NCI-H1436 treated with DMSO at 0.1 percent for 48 hours (cell line): ENCODE results near the gene CCDC138.

Experiments used
- DNase-seq: peaks from one replicate; lab custom pipeline; 2025; lab: John Stamatoyannopoulos, UW

The CCDC138 gene

DNA sequence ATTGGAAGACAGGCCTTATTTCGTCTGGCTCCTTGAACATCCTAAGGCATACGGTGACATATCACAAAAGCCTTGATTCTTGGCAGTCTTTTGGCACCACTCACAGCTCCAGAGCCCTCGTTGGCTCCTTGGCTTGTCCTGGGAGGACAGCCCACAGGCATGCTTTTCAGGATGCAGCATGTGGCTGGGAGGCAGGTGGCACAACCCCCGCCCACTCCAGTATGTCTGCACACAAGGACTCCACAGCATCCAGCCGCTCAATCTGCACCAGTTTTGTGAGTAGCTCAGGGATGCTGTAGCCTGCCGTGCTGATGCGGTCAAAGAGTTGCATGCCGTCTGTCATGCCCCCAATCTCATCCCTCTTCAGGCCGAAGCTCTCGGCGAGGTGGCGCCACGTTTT, 110.2 kb downstream of the CCDC138 start:
- DNase-seq = no peak

DNA sequence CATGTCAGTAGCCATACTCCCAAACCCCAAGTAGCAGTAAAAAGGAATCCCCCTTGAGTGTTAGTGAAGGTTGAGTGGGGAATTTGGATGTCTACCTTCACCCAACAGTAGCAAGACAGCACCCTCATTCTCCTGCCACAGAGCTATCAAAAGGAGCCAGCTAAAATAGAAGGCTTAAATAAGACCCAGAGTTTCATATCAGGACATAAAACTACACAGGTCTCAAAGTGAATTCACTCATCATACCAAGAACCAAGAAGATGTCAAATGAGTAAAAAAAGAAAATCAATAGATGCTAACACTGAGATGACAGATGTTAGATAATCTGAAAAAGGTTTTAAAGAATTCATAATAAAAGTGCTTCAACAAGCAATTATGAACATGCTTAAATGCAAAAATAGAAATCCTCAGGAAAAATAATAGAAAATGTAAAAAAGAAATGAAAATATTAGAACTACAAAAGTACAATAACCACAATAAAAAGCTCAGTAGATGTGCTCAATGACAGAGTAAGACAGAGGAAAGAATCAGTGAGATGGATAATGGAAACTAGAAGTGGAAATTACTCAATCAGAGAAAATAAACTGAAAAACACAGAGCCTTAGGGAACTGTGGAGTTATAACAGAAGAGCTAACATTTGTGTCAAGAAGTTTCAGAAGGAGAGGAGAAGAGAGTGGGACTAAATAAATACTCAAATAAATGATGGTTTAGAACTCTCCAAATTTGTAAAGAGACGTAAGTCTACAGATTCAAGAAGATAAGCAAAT, 111.9 kb downstream of the CCDC138 start:
- DNase-seq = no peak

DNA sequence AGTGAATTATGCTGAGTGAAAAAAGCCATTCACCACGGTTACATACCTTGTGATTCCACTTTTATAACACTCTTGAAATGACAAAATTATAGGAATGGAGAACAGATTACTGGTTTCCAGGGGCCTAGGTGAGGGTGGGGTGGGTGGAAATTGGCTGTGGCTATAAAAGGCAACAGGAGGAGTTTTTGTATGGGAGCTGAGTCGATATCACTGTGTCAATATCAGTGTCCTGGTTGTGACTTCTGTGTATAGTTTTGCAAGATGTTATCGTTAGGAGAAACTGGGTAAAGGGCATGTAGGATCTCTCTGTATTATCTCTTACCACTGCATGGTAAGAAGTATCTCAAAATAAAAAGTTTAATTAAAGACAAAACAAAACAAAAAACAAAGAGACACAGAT, 118.1 kb downstream of the CCDC138 start:
- DNase-seq = no peak

DNA sequence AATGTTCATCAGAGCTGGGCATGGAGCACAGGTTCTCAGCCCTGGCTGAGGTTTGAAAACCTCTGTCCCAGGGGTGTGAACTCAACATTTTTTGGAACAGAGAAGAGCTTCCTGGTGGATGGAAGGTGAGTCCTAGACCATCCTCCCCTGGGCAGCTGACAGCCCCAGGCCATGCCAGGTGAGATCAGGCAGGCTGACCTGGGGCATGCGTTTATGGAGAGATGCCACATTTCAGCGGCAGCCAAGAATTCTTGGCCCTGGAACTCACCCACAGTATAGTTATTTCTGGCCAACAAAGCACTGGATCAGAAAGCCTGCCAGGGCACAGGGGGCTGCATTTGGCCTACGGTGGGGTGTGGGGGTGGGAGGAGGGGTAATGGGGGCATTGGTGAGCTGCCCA, 118.6 kb downstream of the CCDC138 start:
- no peak for DNase-seq

DNA sequence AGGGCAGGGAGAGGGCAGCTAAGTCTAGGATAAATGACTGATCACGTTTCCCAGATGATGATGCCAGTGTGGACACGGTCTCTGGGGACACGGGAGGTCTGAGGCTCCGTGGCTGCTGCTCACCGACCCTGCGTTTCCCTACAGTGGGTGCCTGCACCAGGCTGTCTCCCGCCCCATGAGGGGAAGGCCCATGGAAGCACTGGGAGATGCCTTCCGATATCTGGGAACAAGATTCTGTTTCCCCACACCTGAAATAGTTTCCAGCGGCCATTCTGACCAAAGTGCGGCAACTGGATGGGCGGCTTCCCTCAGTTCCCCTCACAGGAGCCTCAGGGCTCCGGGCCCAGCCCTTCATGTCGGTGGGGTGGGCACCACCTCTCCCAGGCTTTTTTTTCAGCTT, 119.3 kb downstream of the CCDC138 start:
- no peak for DNase-seq

DNA sequence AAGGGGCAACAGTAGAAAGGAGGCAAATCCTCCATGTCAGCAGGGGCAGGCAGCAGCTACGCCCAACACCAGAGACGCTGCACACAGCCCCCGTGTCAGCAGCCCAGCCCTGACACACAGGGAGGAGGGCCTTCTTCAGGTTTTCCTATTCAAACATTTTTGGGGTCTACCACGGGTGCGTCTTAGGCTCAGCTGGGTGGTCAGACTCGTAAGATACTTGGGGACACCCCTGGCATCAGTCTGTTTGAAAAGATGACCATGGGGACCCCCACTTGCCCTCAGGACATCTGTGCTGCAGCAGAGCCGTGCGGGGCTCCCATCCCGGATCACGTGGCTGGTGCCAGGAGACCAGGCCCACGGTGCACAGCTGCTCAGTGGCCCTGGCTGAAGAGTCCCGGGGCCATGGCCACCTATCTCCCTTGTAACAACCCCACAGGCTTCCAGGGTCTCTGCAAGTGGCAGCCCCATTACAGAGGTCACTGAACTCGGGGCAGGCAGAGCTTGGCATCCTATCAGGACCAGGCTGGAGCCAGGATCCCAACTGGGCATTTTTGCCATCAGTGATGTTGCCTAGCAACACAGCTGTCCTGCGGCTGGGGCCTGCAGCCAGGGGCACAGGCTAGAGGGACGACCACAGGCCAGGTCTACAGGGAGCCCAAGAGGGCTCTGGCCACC, 120.0 kb downstream of the CCDC138 start:
- DNase-seq = no peak

DNA sequence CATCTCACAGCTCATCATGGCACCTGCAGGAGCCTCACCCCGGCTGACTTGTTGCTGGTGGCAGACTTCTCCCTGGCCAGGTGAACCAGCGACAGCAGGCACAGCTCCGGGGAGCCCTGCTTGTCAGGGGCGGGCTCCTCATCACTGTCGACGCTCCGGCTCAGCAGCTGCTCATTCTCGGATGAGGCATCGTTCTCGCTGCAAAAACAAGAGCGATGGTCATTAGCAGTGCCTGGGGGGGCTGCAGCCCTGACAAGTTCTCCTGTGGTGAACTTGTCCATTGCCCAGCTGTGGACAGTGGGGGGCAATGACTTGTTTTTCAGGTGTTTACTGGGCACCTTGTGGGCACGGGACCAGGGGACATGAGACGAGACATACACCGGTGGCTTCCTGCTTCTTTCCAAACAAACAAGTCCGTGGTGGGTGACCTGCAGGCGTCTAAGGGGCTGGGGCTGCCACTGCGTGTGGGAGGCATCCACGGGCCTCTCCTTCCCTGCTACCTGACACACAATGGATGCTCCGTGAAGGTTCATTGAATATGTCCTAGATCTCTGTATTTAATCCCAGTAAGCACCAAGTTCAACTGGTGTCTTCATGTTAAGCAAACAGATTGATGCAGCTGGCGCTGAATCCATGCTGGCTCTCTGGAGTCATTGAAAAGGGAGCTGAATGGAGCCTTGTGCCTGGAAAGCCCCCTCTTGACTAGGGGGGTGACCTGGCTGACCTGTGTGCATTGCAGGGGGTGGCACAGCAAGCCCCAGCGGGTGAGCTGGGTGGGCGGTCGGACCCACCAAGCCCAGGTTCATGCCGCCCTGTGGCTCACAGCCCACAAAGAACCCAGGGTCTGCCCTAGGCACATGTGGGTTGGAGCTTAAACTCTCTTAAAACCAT, 121.5 kb downstream of the CCDC138 start:
- DNase-seq = no peak

DNA sequence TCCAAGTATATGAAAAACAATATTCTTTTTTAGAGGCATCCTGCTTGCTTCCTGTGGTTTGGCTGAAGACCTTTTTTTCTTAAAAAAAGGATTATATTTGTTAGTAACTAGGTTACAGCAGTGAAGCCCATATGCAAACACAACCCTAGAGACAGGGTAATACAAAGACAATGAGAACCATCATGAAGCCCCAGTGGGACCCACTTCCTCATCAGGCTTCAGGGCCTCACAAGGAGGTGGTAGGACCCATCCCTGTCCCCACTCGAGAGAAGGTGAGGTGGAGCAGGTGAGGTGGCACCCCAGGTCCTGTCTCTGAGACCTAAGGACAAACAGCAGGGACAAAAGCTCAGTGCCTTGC, 122.1 kb downstream of the CCDC138 start:
- no peak for DNase-seq

DNA sequence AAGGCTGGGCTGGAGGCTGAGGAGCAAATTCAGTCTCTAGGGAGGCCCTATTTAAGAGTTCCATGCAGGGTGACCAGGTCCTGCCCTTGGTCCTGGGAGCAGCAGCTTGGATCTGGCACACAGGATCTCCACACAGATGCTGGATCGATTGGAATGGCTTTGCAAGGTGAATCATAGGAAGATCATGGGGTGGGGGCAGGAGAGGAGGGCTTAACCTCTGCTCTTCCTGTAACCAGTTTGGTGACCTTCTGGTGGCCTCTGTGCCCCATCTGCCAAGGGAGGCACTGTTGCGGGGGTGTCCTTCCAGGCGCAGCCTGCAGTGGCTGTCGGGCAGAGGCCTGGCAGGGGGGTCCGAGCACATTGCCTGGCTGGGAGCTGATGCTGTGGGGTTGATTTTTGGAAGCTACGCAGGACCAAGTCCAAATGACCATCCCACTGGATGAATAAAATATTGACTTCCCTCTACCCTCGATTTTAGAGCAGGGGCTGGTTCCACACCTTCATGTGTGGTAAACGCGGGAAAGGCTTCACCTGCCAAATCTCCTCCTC, 122.8 kb downstream of the CCDC138 start:
- no peak for DNase-seq

DNA sequence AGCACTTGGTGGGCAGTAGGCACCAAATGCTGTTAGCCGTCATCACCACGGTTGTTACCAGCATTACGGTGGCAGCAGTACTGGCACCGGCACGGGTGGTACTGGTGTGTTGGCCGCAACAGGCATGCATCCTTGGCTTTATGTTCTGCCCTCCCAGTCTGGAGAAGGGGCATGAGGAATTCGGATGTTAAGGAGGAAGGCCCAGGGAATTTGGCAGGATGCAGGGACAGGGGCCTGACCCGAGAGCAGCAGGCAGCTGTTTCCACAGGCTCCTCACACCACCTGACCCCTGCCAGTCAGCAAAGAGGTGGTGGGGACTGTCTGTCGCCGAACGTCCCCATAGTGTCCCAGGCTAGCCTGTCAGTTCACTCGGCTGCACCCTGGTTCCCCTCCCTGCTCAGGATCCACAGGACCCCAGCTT, 123.5 kb downstream of the CCDC138 start:
- no peak for DNase-seq

DNA sequence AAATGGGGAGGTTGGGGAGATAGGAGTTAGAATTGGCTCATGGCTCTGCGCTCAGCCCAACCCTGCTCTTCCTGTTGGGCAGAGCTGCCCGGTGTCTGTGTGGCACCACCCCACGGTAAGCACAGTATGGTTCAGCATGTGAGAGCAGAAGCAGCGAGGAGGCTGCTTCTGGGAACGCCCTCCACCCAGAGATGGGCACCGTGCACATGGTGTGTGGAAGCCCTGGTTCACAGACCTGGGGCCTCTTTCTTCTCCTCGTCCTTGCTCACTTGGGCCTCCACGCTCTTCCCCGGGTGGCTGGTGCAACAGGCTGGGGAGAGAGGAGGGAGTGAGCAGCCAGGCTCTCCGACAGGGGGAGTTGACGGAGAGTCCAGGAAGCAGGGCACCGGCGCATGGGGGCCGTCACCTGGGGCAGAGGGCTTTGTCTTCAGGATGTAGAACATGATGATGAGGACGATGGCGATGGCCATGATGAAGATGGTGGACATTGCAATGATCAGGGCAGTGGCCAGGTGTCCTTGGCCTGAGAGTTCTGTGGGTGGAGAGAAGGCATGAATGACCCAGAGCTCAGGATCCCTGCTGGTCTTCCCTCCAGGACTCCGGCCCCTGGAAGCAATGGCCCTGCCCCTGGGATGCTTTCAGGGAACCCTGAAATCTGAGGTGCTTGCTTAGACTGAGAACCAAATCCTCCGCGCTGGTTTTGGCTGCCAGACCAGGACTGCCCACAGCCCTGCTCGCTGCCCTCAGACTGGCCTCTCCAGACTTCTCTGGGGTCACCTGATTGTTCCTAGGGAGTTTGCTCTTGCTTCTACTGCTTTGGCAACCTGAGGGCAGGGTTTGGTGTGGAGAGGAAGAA, 124.2 kb downstream of the CCDC138 start:
- no peak for DNase-seq

DNA sequence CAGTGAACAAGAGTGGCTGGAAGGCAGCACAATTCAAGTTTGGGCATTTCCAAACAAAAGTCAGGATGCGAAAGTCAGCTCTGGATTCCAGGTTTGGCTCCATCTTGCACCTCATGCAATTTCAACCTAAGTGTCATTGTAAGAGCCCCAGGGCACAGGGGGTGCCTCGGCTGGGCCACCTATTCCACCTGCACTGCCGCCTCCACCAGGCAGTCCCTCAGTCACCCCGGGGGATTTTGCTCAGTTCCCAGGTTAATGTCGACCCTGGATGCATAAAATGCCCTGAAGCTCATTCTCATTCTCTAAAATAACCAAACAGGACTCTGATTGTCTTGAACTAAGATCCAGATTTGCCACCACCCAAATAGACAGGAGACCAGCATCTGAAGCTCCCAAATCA, 124.8 kb downstream of the CCDC138 start:
- DNase-seq = no peak

DNA sequence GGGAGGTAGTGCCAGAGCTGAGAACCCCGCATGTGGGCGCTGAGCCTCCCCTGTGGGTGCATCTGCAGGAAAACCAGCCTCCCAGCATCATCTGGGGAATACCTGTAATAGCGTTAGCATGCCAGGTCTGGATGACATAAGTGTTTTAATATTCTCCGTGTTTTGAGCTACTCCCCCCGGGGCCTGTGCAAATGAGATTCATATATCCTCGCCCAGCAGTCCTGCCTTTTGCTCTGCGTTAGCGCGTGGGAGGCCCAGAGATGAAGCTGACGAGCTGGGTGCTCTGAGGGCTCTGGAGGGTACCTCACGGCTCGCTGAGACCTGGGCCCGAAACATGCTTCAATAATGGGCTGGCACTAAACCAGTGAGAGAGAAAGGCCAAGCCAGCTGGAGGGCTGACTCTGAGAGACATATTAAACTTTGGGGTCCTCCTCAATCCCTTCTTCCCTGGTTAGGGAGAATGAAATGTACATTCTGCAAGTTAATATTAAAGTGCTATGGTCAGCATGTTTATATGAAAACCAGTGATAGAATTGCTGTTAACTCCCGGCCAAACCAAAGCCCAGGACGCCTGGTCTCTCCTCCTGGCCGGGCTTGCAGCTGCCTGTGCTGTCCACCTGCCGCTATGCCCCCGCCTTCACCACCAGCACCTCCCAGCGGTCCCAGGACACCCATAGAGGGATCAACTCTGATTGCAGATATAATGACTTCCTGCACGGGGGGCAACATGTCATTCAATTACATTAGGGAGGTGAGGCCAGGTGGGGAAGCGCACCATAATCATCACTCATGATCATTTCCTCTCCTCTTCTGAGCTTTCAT, 125.4 kb downstream of the CCDC138 start:
- no peak for DNase-seq

DNA sequence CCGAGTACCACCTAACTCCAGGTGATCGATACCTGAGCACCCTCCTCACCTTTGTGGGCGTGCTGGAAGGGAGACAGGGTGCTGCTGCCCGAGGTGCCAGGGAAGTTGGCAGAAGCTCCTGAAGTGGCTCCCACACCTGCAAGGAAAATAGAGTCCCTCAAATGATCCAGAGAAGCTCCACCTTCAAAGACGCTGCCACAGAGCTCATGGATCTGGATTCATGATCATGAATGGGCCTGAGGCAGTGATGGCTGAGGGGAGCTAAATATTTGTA, 126.0 kb downstream of the CCDC138 start:
- no peak for DNase-seq

DNA sequence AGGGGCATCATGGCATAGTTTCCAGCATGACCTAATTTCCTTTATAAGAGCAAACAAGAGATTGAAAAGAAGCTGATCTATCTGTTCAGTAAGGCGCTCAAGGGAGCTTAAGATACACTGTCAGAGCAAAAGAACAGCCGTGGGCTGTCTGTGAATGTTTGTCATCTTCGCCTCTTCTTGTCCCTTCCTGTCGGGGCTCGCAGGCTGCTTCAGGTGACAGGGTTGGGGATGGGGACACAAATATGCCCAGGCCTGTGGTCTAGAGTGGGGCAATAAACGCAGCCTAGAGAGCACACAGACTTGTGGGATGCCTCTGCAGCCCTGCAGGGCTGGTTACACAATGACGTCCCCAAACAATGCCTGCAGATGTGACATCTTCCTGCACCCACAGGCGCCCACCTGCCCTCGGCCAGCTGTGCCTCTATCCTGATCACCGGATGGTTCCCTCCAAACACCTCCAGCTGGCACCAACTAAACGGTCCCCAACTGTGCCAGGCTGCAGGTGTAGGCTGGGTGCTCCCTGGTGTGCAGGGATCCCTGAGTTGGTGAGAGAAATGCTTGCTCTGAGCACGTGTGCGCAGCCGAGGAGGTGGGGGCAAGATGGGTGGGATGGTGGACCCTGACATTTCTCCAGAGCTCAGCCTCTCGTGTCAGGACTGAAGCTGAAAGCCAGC, 129.7 kb downstream of the CCDC138 start:
- no peak for DNase-seq

DNA sequence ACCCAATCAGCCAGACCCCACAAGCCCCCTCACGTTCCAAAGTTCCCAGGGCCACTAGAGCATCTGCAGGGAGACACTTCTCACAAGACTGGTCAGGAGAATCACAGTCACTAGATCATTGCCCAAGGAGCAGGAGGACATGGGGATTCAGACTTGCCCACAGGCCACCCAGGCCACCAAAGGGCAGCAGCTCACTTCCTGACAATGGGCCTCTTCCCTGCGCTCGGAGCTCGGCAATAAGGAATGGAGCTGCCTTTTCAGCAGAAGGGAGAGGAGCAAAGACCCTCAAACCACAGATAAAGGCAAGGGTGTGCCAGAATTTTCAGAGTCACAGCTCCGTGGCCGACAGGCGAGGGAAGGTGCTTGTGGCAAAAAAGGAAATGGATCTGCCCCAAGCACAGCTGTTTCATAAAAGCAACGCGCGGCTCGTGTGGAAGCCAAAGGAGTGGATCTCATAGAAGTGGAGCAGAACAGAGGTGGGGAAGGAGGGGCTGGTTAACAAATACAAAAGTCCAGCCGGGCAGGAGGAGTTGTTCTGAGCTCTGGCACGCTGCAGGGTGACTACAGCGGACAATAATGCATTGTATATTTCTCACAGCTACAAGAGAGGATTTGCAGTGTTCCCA, 130.3 kb downstream of the CCDC138 start:
- no peak for DNase-seq

DNA sequence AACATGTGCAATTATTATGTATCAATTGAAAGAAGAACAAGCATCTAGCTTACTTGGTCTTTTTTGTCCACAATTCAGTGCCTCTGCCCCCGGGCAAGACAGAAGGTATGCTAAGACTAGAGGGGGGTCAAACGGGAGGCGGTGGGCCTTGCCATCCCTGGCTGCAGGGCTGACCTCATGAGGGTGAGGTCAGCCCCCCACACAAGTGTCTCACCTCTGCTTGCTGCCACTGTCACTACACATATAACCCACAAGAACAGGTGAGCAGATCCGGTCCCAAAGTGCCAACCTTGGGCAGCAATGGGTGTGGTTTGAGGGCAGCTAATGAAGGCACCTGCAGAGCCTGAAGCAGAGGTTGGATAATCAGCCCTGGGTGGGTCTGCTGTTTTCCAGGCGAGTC, 131.0 kb downstream of the CCDC138 start:
- no peak for DNase-seq

DNA sequence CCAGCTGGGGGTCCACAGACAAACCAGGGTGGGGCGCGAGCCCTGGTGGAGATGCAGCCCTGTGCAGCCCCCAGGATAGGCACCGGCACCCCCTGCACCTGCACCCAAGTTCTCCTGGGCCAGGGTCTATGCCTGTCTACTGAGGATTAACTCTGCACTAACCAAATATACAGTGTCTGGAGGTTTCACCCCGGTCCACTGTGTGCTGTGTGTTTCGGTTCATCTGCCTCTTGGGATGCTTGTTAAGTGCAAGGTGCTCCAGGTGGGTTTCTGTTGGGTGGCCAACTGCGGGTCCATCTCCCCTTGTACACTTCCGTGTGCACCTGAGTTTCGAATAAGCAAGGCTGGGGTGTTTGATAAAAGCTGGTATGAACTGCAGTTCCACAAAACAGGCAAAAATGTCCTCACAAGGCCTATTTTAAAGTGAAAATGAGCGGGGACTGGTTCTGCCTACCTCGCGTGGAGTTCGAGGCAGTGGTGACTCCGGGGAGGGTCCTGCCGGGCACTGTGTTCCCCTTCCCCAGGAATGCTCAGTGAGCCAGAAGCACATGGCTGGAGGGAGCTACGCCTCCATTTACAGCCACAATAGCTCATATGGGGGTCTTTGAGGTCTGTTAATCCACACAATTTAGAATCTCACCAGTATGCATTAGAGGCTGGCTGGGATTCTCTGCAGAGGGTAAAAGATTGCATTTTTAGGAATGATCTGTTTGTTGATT, 131.7 kb downstream of the CCDC138 start:
- DNase-seq = no peak

DNA sequence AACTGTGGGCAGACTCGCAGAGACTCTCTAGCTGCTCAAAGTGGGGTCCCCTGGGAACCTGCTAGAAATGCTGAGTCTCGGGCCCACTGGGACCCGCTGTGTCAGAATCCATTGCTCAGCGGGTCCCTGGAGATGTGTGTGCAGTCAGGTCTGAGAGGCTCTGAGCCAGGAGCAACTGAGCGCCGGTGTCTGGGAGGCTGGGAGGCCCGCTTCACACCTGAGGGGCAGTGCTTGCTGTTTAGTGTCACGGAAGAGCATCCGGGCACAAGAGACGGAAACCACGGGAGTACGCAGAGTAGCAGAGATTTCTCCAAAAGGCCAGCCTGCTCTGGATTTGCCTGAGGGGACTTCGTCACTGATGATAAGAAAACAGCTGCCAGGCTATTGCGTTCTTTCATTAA, 132.4 kb downstream of the CCDC138 start:
- no peak for DNase-seq
